ENCODE data around the gene EHF.

EHF gene

DNA sequence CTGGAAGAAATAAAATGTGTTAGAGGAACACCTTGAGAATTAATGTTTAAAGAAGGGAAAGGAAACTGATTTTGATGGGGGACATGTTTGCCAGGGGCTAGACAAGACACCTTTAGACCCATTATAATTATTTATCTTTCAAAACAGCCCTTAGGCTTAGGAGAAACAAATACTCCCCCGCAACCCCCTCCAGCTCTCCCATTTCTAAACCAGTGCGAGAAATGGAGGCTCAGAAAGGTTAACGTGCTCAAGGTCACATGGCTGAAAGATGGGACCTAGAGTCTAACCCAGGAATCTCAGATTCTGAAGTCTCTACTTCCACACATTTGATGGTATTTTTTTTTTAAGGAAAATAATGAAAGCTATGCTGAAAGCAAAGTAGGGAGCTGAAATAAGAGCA, 18.0 kb downstream of the EHF start:
- H3K9me3 ChIP-seq (ENCODE audit: insufficient read depth, low read depth, low read length), result no peaks in the 10 kb centered on the region
- 89% methylated on average over 3 of the region's 3 CpGs for WGBS
- no peak overlapping the region for H3K9ac ChIP-seq (ENCODE audit: low read depth, low read length)
- H3K27me3 ChIP-seq (ENCODE audit: insufficient read depth, low read length), result no peaks in the 10 kb centered on the region
- H3K4me1 ChIP-seq (ENCODE audit: insufficient read depth, low read length), result no peaks in the 10 kb centered on the region; the same call in 1 of the 2 replicates
- no peaks in the 10 kb centered on the region for H3K36me3 ChIP-seq (ENCODE audit: insufficient read depth, low read length)
- H3K4me3 ChIP-seq (ENCODE audit: low read length), result no peak overlapping the region
- no peak overlapping the region for H3K27ac ChIP-seq (ENCODE audit: low read depth, low read length)

DNA sequence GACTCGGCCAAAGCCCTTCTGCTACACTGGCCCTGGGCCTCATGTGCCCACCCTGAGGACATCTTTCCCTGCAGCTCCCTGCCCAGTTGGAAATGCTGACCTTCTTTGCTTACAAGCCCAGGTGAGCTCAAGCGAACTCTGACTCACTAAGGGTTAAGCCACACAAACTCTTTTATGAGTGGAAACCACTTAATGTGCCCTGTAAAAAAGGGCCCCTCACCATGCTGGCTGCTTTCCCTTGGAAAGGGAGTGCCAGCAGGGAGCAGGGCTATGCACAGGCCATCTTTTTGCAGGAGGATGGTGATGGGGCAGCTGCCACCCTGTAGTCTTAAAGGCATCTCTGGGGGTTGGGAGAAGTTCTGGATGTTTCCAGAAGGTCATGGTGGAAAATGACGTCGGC, 18.7 kb downstream of the EHF start:
- Histone ChIP-seq H3K4me3 (ENCODE audit: low read length) (no peak overlapping the region), H3K27me3 (ENCODE audit: insufficient read depth, low read length) (no peaks in the 10 kb centered on the region), H3K4me1 (ENCODE audit: insufficient read depth, low read length) (no peaks in the 10 kb centered on the region; the same call in 1 of the 2 replicates), H3K9ac (ENCODE audit: low read depth, low read length) (no peak overlapping the region), H3K9me3 (ENCODE audit: insufficient read depth, low read depth, low read length) (no peaks in the 10 kb centered on the region), H3K36me3 (ENCODE audit: insufficient read depth, low read length) (no peaks in the 10 kb centered on the region), H3K27ac (ENCODE audit: low read depth, low read length) (no peak overlapping the region)
- 90% methylated on average over 4 of the region's 4 CpGs for WGBS

DNA sequence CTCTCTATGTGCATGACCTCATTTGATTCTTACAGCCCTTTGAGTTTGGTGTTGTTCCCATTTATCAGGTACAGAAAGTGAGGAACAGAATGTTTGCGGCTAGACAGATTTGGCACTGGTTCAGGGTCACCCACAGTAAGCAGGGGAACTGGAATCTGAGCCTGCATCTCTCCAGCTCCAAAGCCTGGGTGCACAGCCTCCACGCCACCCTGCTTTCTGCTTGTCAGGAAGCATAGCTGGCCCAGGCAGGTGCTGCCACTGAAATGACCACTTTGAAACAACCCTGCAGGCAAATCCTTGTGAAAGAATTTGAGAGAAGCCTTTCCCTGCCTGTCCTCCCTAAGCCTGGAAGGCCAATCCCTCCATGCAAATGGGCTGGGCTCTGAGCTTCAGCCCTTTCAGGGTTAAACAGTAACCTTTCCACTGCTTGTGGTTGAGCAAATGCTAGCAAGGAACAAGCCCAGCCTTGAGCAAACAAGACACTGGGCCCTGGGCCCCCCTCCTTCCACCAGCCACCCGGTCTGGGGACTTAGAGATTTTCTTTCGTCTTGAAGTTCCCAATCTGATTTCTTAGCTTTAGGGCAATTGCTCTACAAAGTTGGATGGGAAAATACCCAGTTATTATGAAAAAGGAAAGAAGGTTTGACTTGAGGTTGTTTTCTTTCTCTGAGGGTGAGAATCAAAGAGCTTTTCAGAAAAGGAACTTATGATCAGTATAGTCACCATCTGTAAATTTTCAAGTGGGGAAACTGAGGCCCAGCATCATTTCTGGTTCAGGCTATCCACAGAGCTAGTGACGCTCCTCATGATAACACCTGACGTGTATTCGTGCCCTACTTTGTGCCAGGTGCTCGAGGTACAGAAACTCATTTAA, 19.4 kb downstream of the EHF start:
- Histone ChIP-seq H3K4me1 (ENCODE audit: insufficient read depth, low read length) (no peaks in the 10 kb centered on the region; the same call in 1 of the 2 replicates), H3K27me3 (ENCODE audit: insufficient read depth, low read length) (no peaks in the 10 kb centered on the region), H3K9me3 (ENCODE audit: insufficient read depth, low read depth, low read length) (no peaks in the 10 kb centered on the region), H3K4me3 (ENCODE audit: low read length) (no peak overlapping the region), H3K27ac (ENCODE audit: low read depth, low read length) (no peak overlapping the region), H3K36me3 (ENCODE audit: insufficient read depth, low read length) (no peaks in the 10 kb centered on the region), H3K9ac (ENCODE audit: low read depth, low read length) (no peak overlapping the region)
- WGBS, result 89% methylated on average over 8 of the region's 8 CpGs

DNA sequence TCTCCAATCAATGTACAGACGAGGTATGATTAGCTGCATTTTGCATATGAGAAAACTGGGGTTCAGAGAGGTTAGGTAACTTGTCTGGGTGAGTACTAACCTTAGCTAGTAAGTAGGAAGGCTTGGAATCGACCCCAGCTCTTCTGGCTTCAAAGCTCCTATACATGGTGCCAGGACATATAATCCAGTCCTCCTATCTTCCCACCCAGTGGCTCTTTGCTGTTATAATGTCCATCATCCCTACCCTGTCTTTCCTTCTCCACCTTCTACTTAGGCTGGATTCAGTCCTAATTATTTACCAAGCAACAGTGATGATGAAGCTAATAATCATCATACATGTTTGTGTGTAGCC, 20.0 kb downstream of the EHF start:
- Histone ChIP-seq H3K9ac (ENCODE audit: low read depth, low read length) (no peak overlapping the region), H3K4me3 (ENCODE audit: low read length) (no peak overlapping the region), H3K36me3 (ENCODE audit: insufficient read depth, low read length) (no peaks in the 10 kb centered on the region), H3K9me3 (ENCODE audit: insufficient read depth, low read depth, low read length) (no peaks in the 10 kb centered on the region), H3K27me3 (ENCODE audit: insufficient read depth, low read length) (no peaks in the 10 kb centered on the region), H3K27ac (ENCODE audit: low read depth, low read length) (no peak overlapping the region), H3K4me1 (ENCODE audit: insufficient read depth, low read length) (no peaks in the 10 kb centered on the region; the same call in 1 of the 2 replicates)
- WGBS, result 94% methylated on average over 2 of the region's 2 CpGs

DNA sequence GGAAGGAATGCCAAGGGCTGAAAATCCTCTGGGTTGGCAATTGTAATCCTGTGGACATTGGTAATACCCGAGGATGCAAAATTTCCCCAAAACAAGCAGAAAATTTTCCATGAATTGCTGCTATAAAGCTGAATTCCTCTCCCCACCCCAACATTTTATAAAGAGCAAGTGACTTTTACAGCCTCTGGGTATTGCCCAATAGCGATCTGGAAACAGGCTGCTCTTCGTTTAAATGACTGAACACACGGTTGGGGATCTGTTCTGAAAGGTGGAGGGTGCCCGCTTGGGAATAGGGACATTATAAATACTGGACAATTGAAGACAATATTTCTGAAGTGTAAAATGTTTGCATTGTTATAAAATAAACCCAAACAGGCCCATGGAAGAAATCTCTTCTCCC, 20.6 kb downstream of the EHF start:
- H3K27me3 ChIP-seq (ENCODE audit: insufficient read depth, low read length), result no peaks in the 10 kb centered on the region
- no peaks in the 10 kb centered on the region for H3K36me3 ChIP-seq (ENCODE audit: insufficient read depth, low read length)
- WGBS, result 85% methylated on average over 5 of the region's 5 CpGs
- no peaks in the 10 kb centered on the region for H3K9me3 ChIP-seq (ENCODE audit: insufficient read depth, low read depth, low read length)
- H3K4me1 ChIP-seq (ENCODE audit: insufficient read depth, low read length), result no peaks in the 10 kb centered on the region; the same call in 1 of the 2 replicates
- H3K4me3 ChIP-seq (ENCODE audit: low read length), result no peak overlapping the region
- no peak overlapping the region for H3K9ac ChIP-seq (ENCODE audit: low read depth, low read length)
- no peak overlapping the region for H3K27ac ChIP-seq (ENCODE audit: low read depth, low read length)

DNA sequence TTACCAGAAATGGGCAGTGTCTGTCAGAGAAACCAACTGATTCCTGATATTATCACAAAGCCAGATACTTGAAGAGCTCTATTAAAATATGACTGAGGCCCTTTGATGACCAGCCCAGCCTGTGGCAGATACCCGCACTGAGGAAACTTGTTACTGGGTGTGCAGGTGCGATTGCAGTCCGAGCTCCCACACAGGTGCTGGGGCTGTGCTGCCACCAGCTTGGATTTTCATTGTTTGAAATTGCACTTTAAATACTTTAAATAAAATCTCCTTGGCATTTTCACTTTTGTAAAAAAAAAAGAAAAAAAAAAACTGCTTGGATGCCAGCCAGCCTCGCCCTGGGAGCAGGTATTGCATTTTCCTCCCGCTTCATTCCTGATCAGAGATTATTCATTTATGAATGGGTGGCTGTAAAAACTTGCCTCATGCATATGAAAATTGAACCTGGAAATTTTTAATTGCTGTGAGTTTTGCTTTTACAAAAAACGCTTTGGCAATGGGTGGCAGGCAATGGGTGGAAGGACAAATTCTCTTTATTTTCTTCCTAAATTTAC, 21.2 kb downstream of the EHF start:
- Histone ChIP-seq H3K4me1 (ENCODE audit: insufficient read depth, low read length) (no peaks in the 10 kb centered on the region; the same call in 1 of the 2 replicates), H3K4me3 (ENCODE audit: low read length) (no peak overlapping the region), H3K9me3 (ENCODE audit: insufficient read depth, low read depth, low read length) (no peaks in the 10 kb centered on the region), H3K27ac (ENCODE audit: low read depth, low read length) (no peak overlapping the region), H3K9ac (ENCODE audit: low read depth, low read length) (no peak overlapping the region), H3K36me3 (ENCODE audit: insufficient read depth, low read length) (no peaks in the 10 kb centered on the region), H3K27me3 (ENCODE audit: insufficient read depth, low read length) (no peaks in the 10 kb centered on the region)
- 96% methylated on average over 6 of the region's 6 CpGs for WGBS

DNA sequence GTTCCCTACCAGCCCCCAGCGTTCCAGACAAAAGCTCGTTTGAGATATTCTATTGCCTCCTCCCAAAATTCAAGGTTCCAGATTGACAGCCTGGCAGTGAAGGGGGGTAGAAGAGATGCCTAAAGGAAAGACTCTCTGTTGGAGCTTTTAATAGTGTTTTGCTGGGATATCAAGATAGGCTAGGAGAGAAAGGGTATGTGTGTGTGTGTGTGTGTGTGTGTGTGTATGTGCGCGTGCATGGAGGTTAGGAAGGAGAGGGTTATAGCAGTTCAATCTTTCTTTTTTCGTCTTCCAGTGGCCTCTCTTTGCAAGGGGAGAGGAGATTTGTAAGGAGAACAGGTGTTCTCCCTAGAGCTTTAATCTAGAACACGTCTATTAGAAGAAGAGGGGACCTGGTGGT, 22.0 kb downstream of the EHF start:
- Histone ChIP-seq H3K9ac (ENCODE audit: low read depth, low read length) (no peak overlapping the region), H3K27ac (ENCODE audit: low read depth, low read length) (no peak overlapping the region), H3K4me3 (ENCODE audit: low read length) (no peak overlapping the region), H3K36me3 (ENCODE audit: insufficient read depth, low read length) (no peaks in the 10 kb centered on the region), H3K4me1 (ENCODE audit: insufficient read depth, low read length) (no peaks in the 10 kb centered on the region; the same call in 1 of the 2 replicates), H3K9me3 (ENCODE audit: insufficient read depth, low read depth, low read length) (no peaks in the 10 kb centered on the region), H3K27me3 (ENCODE audit: insufficient read depth, low read length) (no peaks in the 10 kb centered on the region)
- 94% methylated on average over 6 of the region's 6 CpGs for WGBS

DNA sequence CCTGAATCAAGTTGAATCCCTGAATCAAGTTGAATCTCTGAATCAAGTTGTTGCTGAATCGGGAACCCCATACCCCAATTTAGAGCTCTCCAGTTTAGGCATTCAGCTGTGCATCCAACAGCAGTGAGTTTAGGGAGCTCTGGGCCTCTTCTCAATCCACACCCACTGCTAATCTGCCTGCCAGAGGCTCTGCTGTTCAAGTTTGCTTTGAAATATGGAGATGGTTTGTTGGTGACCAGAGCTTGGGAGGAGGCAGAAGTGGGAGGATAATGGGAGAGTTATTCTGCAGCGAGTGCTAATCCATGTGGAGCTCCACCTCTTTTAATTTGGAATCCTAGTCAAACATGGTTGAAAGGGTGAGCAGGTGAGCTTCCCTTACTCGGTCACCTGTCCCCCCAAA, 22.4 kb downstream of the EHF start:
- H3K4me3 ChIP-seq (ENCODE audit: low read length), result no peak overlapping the region
- no peaks in the 10 kb centered on the region for H3K27me3 ChIP-seq (ENCODE audit: insufficient read depth, low read length)
- H3K36me3 ChIP-seq (ENCODE audit: insufficient read depth, low read length), result no peaks in the 10 kb centered on the region
- no peaks in the 10 kb centered on the region; the same call in 1 of the 2 replicates for H3K4me1 ChIP-seq (ENCODE audit: insufficient read depth, low read length)
- H3K9ac ChIP-seq (ENCODE audit: low read depth, low read length), result no peak overlapping the region
- 87% methylated on average over 3 of the region's 3 CpGs for WGBS
- H3K27ac ChIP-seq (ENCODE audit: low read depth, low read length), result no peak overlapping the region
- no peaks in the 10 kb centered on the region for H3K9me3 ChIP-seq (ENCODE audit: insufficient read depth, low read depth, low read length)

DNA sequence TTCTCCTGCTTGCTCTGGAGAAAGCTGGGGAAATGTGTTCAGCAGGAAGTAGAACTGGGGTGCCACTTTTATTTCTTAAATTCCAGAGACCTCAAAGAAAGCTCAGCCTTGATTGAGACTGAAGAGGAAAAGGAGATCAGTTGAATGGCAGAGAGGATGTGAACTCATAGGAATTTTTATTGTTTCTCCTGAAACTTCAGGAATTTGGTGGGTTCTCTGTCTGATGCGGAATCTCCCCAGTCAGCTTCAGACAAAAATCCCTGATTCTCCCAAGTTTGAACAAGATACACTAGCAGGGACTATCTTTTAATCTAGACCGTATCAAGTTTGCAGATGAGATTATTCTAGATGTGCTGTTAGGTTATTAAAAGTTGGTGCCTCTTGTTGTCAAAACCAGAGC, 23.0 kb downstream of the EHF start:
- 100% methylated on average over 2 of the region's 2 CpGs for WGBS
- Histone ChIP-seq H3K27ac (ENCODE audit: low read depth, low read length) (no peak overlapping the region), H3K9ac (ENCODE audit: low read depth, low read length) (no peak overlapping the region), H3K4me3 (ENCODE audit: low read length) (no peak overlapping the region), H3K27me3 (ENCODE audit: insufficient read depth, low read length) (no peaks in the 10 kb centered on the region), H3K9me3 (ENCODE audit: insufficient read depth, low read depth, low read length) (no peaks in the 10 kb centered on the region), H3K36me3 (ENCODE audit: insufficient read depth, low read length) (no peaks in the 10 kb centered on the region), H3K4me1 (ENCODE audit: insufficient read depth, low read length) (no peaks in the 10 kb centered on the region; the same call in 1 of the 2 replicates)

DNA sequence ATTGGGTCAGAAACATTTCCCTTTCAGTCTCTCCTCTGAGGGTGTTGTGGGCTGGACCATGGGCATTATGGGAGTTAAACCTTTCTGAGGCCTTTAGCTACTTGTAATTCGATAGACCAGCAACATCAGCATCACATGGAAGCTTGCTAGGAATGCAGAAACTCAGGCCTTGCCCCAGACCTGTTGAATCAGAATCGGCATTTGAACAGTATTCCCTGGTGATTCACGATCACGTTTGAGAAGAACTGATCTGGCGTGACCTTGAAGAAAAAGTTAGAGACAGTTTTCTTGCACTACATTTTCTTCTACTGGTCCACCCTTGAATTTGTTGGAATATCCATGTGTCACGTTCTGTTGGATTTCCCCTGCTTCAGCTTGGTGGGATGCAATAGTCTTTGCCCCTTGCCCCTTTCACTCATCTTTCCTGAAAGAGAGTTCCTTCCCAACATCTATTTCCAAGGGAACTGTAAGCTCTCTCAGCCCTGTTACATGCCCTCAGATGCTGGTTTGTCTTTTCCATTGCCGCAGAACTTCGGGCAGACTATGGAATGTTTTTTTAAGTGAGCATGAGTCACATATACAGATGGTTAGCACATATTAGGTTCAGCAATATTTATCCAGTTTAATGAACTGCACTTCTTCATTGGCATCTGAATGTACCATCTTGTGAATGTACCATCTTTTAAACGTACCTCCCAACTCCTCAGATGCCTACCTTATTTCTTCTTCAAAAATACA, 23.9 kb downstream of the EHF start:
- Histone ChIP-seq H3K4me1 (ENCODE audit: insufficient read depth, low read length) (no peaks in the 10 kb centered on the region; the same call in 1 of the 2 replicates), H3K4me3 (ENCODE audit: low read length) (no peak overlapping the region), H3K9ac (ENCODE audit: low read depth, low read length) (no peak overlapping the region), H3K27me3 (ENCODE audit: insufficient read depth, low read length) (no peaks in the 10 kb centered on the region), H3K27ac (ENCODE audit: low read depth, low read length) (no peak overlapping the region), H3K36me3 (ENCODE audit: insufficient read depth, low read length) (no peaks in the 10 kb centered on the region), H3K9me3 (ENCODE audit: insufficient read depth, low read depth, low read length) (no peaks in the 10 kb centered on the region)
- 83% methylated on average over 9 of the region's 9 CpGs for WGBS

DNA sequence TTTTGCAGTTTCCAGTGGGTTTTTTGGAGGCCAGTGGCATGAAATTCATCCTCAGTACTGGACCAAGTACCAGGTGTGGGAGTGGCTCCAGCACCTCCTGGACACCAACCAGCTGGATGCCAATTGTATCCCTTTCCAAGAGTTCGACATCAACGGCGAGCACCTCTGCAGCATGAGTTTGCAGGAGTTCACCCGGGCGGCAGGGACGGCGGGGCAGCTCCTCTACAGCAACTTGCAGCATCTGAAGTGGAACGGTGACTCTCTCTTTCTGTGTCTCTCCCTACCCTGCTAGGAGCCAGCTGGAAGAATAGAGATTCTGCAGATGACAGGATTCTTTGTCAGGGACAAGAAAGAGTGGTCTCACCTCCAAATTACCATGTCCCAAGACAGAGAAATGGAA, 25.5 kb downstream of the EHF start:
- no peak overlapping the region for H3K27ac ChIP-seq (ENCODE audit: low read depth, low read length)
- H3K9me3 ChIP-seq (ENCODE audit: insufficient read depth, low read depth, low read length), result no peaks in the 10 kb centered on the region
- 92% methylated on average over 8 of the region's 8 CpGs for WGBS
- no peaks in the 10 kb centered on the region for H3K27me3 ChIP-seq (ENCODE audit: insufficient read depth, low read length)
- no peaks in the 10 kb centered on the region for H3K36me3 ChIP-seq (ENCODE audit: insufficient read depth, low read length)
- H3K4me3 ChIP-seq (ENCODE audit: low read length), result no peak overlapping the region
- peaks cover 4% of the 10 kb centered on the region for H3K4me1 ChIP-seq (ENCODE audit: insufficient read depth, low read length)
- no peak overlapping the region for H3K9ac ChIP-seq (ENCODE audit: low read depth, low read length)

Data from HUES64 (cell line).